Ascending aorta (tissue), 2 donors: ENCODE measurements around the gene GSTA2. TPM values are rescaled to one million over a fixed set of nuclear protein-coding genes. Genes with fewer than 3 reads are reported as not detected.
"Not testable (repeated sequence)": the region's sequence is repeated elsewhere in the genome, so short reads cannot be mapped to it uniquely, and the experiment has no call there.

ENCODE experiments used
- DNase-seq, 2 donors: peaks; one replicate each; pipeline ENCODE4 v3.0.0-alpha.2; 2019; ENCODE audit warnings: low spot score in 2 of 2
- H3K27ac ChIP-seq, 2 donors: fragments of 200-600 bp; sonication (generic); one replicate each; pipeline ENCODE4 v1.5.1; 2016 to 2017; ENCODE audit warnings: mild to moderate bottlenecking in 1 of 2
- H3K27me3 ChIP-seq: fragments of 200-600 bp; sonication (generic); one replicate; pipeline ENCODE4 v1.5.1; 2017
- H3K36me3 ChIP-seq, 2 donors: fragments of 200-600 bp; sonication (generic); one replicate each; pipeline ENCODE4 v1.5.1; 2016
- H3K4me1 ChIP-seq, 2 donors: fragments of 200-600 bp; sonication (generic); one replicate each; pipeline ENCODE4 v1.5.1; 2016 to 2017; ENCODE audit warnings: mild to moderate bottlenecking in 1 of 2
- H3K4me3 ChIP-seq, 2 donors: fragments of 200-600 bp; sonication (generic); one replicate each; pipeline ENCODE4 v1.5.1; 2016 to 2017; ENCODE audit warnings: mild to moderate bottlenecking in 1 of 2
- H3K9me3 ChIP-seq, 2 donors: fragments of 200-600 bp; sonication (generic); one replicate each; pipeline ENCODE4 v1.5.1; 2016
- CTCF ChIP-seq, 3 experiments: fragments of 200-600 bp in 2 of 3; fragments of 450-650 bp in 1 of 3; sonication (generic) in 2 of 3; IDR thresholded peaks; one replicate each; pipeline ENCODE4 v1.5.1; 2016 to 2019; ENCODE audit warnings: antibody characterized with exemption in 3 of 3, mild to moderate bottlenecking in 1 of 3, moderate library complexity in 1 of 3
- intact Hi-C: fragments of 100-400 bp; cut with DNase I; formaldehyde crosslinking; loops from one replicate; pipeline ENCODE4 v1.15.1; 2023
- total RNA-seq: library from RNA; depleted of rRNA; stranded (reverse); fragments of >200 nt; gene quantifications from one replicate; pipeline ENCODE4 v1.1.0, GENCODE V29; 2016

Gene GSTA2
- not detected for total RNA-seq

GRCh38 chr6:52763322-52763916 lies at the start of gene GSTA2:
Gene GSTA2, minus strand, starts transcription at chr6:52763475. Its CDS starts 5,528 bp downstream, at chr6:52757947.
- H3K4me3 ChIP-seq, H3K4me1 ChIP-seq, H3K27me3 ChIP-seq, H3K27ac ChIP-seq, intact Hi-C loops, DNase-seq, H3K36me3 ChIP-seq, H3K9me3 ChIP-seq: not testable (repeated sequence)

- H3K27me3 ChIP-seq, H3K4me3 ChIP-seq, intact Hi-C loops, H3K36me3 ChIP-seq, H3K4me1 ChIP-seq, DNase-seq, H3K27ac ChIP-seq, H3K9me3 ChIP-seq: not testable (repeated sequence)
Observed at GRCh38 chr6:52809777-52810176, 46.5 kb upstream of the GSTA2 start.

- no peak overlapping the region for H3K27ac ChIP-seq
- intact Hi-C loops, result no loop called here
- no peak for TF ChIP-seq CTCF (IDR thresholded peaks at IDR 0.05)
- H3K4me1 ChIP-seq, result no peaks in the 10 kb centered on the region
- no peak for DNase-seq
- no peaks in the 10 kb centered on the region for H3K36me3 ChIP-seq
- H3K9me3 ChIP-seq, result no peaks in the 10 kb centered on the region
- no peak overlapping the region for H3K4me3 ChIP-seq
- no peaks in the 10 kb centered on the region for H3K27me3 ChIP-seq
Observed at GRCh38 chr6:52808660-52809059, 45.4 kb upstream of the GSTA2 start.

- DNase-seq, intact Hi-C loops: not testable (repeated sequence)
Observed at GRCh38 chr6:52803668-52804255, 40.5 kb upstream of the GSTA2 start, which contains the start of gene GSTA1. Gene GSTA1, minus strand, starts transcription at chr6:52803816. Its CDS starts 4,549 bp downstream, at chr6:52799267.

GRCh38 chr6:52802806-52803205 lies 39.5 kb upstream of the GSTA2 start:
- no peak for TF ChIP-seq CTCF (IDR thresholded peaks at IDR 0.05)
- no peak for DNase-seq
- intact Hi-C loops, result no loop called here
- Histone ChIP-seq H3K9me3 (no peaks in the 10 kb centered on the region), H3K27ac (no peak overlapping the region), H3K4me3 (no peak overlapping the region), H3K36me3 (no peaks in the 10 kb centered on the region), H3K27me3 (no peaks in the 10 kb centered on the region), H3K4me1 (no peaks in the 10 kb centered on the region)

More at GRCh38 chr6:52803668-52804255, 40.5 kb upstream of the GSTA2 start, which contains the start of gene GSTA1:
- H3K27me3 ChIP-seq, H3K9me3 ChIP-seq, H3K4me1 ChIP-seq, H3K4me3 ChIP-seq, H3K27ac ChIP-seq, H3K36me3 ChIP-seq: not testable (repeated sequence)

GRCh38 chr6:52801188-52801841 lies 38.0 kb upstream of the GSTA2 start:
- no peaks in the 10 kb centered on the region for H3K9me3 ChIP-seq
- no peak overlapping the region for H3K4me3 ChIP-seq
- no peak overlapping the region for H3K27ac ChIP-seq
- no peak for DNase-seq
- no peaks in the 10 kb centered on the region for H3K4me1 ChIP-seq
- intact Hi-C loops, result no loop called here
- H3K36me3 ChIP-seq, result no peaks in the 10 kb centered on the region
- no peaks in the 10 kb centered on the region for H3K27me3 ChIP-seq
- TF ChIP-seq CTCF (IDR thresholded peaks at IDR 0.05), result no peak

- H3K9me3 ChIP-seq, H3K36me3 ChIP-seq, DNase-seq, H3K27me3 ChIP-seq, H3K4me1 ChIP-seq, H3K27ac ChIP-seq, intact Hi-C loops, H3K4me3 ChIP-seq: not testable (repeated sequence)
Observed at GRCh38 chr6:52799272-52799671, 36.0 kb upstream of the GSTA2 start.

GRCh38 chr6:52794366-52794765 lies 31.1 kb upstream of the GSTA2 start:
- H3K4me1 ChIP-seq, H3K4me3 ChIP-seq, H3K36me3 ChIP-seq, H3K27me3 ChIP-seq, DNase-seq, intact Hi-C loops, H3K9me3 ChIP-seq, H3K27ac ChIP-seq: not testable (repeated sequence)
